Bronchial epithelial cell (primary cell): ENCODE results near the gene TTC7B. TPM values are rescaled to one million over a fixed set of nuclear protein-coding genes. Genes with fewer than 3 reads are reported as not detected.
A peak's percentile ranks its signal among the peaks of the same experiment; 100 is the strongest.

ENCODE experiments used
- DNase-seq: peaks from one replicate; pipeline ENCODE4 v3.0.0-alpha.2; 2010; ENCODE audit warnings: low read depth
- FAIRE-seq: peaks from 2 replicates; lab custom pipeline; 2011; peaks lifted over from hg19 to GRCh38; lab: Jason Lieb, UNC
- H3K27me3 ChIP-seq: 2 replicates; pipeline ENCODE4 v1.5.1; 2011; ENCODE audit warnings: low read length; ENCODE audit not compliant: control insufficient read depth, insufficient read depth
- H3K36me3 ChIP-seq: 2 replicates; pipeline ENCODE4 v1.5.1; 2011; ENCODE audit warnings: low read length; ENCODE audit not compliant: control insufficient read depth, insufficient read depth
- H3K4me3 ChIP-seq: 2 replicates; pipeline ENCODE4 v1.5.1; 2011; ENCODE audit warnings: mild to moderate bottlenecking, low read depth, low read length, control low read depth
- total RNA-seq: library from RNA; depleted of rRNA; stranded (reverse); fragments of >200 nt; gene quantifications from 2 replicates; pipeline ENCODE4 v1.2.1, GENCODE V29; 2014
- TF ChIP-seq, protein P1 (sequence below): IDR thresholded peaks from 2 replicates; pipeline ENCODE4 v1.5.1; 2011; ENCODE audit warnings: mild to moderate bottlenecking, moderate library complexity, low read length, control low read depth, inconsistent platforms; ENCODE audit not compliant: insufficient read depth, severe bottlenecking

TTC7B gene
- total RNA-seq, 1 donor from 2014 or later: 2.9 TPM

DNA sequence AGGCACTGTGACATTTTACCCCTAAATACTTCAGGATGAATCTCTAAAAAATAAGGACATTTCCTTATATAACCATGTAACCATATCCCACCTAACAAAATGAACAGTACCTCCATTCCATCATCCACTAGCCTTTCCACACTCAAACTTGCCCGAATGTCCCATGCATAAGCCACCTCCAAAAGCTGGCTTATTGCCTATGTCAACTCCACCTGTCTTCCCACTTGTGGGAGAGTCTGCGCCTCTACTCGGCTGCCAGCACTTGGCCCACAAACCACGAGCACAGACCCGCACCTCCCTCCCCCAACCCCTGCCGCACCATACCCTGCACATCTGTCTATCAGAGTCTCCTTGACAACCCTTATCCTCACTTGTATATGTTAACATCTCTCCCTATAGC is 253.6 kb downstream of the TTC7B start:
- no peaks in the 10 kb centered on the region for H3K27me3 ChIP-seq
- DNase-seq: no peak
- H3K4me3 ChIP-seq: no peak overlapping the region
- H3K36me3 ChIP-seq: no peaks in the 10 kb centered on the region
- TF ChIP-seq, protein P1, sequence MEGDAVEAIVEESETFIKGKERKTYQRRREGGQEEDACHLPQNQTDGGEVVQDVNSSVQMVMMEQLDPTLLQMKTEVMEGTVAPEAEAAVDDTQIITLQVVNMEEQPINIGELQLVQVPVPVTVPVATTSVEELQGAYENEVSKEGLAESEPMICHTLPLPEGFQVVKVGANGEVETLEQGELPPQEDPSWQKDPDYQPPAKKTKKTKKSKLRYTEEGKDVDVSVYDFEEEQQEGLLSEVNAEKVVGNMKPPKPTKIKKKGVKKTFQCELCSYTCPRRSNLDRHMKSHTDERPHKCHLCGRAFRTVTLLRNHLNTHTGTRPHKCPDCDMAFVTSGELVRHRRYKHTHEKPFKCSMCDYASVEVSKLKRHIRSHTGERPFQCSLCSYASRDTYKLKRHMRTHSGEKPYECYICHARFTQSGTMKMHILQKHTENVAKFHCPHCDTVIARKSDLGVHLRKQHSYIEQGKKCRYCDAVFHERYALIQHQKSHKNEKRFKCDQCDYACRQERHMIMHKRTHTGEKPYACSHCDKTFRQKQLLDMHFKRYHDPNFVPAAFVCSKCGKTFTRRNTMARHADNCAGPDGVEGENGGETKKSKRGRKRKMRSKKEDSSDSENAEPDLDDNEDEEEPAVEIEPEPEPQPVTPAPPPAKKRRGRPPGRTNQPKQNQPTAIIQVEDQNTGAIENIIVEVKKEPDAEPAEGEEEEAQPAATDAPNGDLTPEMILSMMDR: no peak
- no peak for FAIRE-seq

DNA sequence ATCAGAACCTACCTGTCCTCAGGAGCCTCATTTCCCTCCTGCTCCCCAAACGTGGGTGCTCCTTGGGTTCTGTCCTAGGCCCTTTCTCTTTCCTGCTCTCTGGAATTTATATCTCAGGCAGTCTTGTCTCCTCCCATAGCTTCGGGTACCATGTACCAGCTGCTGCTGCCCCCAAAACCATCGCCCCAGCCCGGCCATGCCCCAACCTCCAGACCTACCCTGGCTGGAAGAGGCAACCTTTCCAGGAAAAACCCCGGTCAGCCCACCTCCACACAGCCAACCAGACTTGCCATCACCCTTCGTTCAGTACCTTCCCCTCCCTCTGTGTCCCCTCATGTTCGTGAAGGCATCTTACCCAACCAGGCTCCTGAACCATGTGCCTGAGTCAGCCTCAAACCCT is 254.3 kb downstream of the TTC7B start:
- TF ChIP-seq, protein P1: no peak
- Histone ChIP-seq H3K36me3 (no peaks in the 10 kb centered on the region), H3K27me3 (no peaks in the 10 kb centered on the region), H3K4me3 (no peak overlapping the region)
- FAIRE-seq: peak; percentile 13
- DNase-seq: no peak

DNA sequence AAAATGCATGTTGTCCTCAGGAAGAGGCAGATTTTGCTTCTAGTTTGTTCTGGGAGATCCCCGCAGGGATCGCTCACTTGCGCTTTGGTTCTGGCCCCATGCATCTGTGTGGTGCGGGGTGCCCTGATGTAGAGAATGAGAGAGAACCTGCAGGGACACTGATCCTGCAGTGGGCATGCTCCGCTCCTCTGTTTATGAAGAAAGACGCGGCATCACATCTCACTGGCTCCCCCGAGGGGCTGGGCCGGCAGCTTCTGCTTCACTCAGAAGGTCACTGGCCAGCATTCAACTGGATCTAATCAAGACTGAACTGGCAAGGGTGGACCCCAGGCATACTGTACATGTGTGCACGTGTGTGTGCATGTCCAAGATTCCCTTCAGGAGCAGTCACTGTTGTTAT is 255.2 kb downstream of the TTC7B start:
- Histone ChIP-seq H3K27me3 (no peaks in the 10 kb centered on the region), H3K4me3 (no peak overlapping the region), H3K36me3 (no peaks in the 10 kb centered on the region)
- no peak for FAIRE-seq
- TF ChIP-seq, protein P1: no peak
- no peak for DNase-seq

DNA sequence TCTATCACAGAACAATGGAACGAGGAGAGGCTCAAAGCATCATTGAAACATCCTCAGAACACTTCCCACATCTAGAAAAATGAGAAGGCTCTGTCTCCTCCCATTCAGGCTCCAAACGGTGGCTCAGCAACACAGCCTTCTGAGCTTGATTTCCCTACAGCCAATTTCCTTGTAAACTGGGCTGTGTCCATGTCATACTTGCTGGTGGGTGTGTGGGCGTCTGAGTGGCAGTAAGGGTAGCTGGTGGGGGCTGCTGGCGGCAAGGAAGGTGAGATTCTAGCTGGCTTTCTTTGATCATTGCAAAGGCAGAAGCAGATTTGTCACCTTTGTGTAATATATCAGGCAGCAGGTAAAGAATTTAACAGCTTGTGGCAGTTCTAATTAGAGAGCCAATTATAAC is 255.7 kb downstream of the TTC7B start:
- DNase-seq (no peak), FAIRE-seq (no peak)
- H3K36me3 ChIP-seq: no peaks in the 10 kb centered on the region
- no peak overlapping the region for H3K4me3 ChIP-seq
- H3K27me3 ChIP-seq: no peaks in the 10 kb centered on the region
- TF ChIP-seq, protein P1: no peak

DNA sequence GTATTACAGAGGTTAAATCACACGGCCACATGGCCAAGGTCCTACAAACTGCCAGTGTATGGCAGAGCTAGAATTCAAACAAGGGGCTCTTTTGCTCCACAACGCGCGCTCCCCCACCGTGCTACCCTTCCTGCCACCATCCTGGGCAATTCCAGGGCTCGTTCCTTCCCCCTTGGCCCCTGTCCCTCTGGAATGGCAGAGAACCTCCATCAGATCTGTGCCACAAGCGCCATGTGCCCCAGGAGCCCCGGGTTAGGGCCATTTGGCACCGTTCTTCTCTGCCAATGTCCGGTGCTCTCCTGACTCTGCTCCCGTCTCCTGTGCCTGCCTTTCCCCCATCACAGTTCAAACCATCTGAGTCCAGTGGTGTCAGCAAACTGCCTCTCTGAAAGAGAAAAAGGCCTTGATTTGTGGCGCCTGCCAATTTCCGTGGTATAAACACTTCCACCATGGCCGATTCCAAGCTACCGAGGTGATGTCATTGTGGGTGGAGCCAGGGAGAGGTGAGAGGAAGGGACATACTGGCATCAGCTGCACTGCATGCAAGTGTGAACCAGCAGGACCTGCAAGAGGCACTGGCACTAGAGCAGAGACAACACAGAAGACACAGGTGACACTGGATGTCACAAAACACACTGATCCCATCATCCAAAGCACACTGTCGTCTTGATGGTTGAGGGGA is 256.3 kb downstream of the TTC7B start:
- Histone ChIP-seq H3K36me3 (no peaks in the 10 kb centered on the region), H3K4me3 (no peak overlapping the region), H3K27me3 (no peaks in the 10 kb centered on the region)
- TF ChIP-seq, protein P1: no peak
- FAIRE-seq: peak; percentile 88
- no peak for DNase-seq
